Stimulated activated CD4-positive, alpha-beta T cell treated with anti-CD3 and anti-CD28 coated beads, Interleukin-4, amount 100 ng/mL, for 1 hour (primary cell): ENCODE results near the gene RPS23.
A peak's percentile ranks its signal among the peaks of the same experiment; 100 is the strongest.

Source experiments
- DNase-seq: peaks from one replicate; pipeline ENCODE4 v3.0.0-alpha.2; 2020

RPS23 gene

GRCh38 chr5:82277987-82278710, at the start of gene RPS23:
TSS of gene RPS23 (minus strand) at chr5:82278354. CDS start at chr5:82278323, 31 bp downstream.
- DNase-seq = peak; percentile 88

GRCh38 chr5:82327941-82328340, 49.8 kb upstream of the RPS23 start:
- DNase-seq = no peak

- DNase-seq = no peak
Measured at GRCh38 chr5:82325996-82326395, 47.8 kb upstream of the RPS23 start.

- DNase-seq = no peak
Measured at GRCh38 chr5:82325155-82325554, 47.0 kb upstream of the RPS23 start.

- DNase-seq = no peak
Measured at GRCh38 chr5:82320966-82321365, 42.8 kb upstream of the RPS23 start.

- no peak for DNase-seq
Measured at GRCh38 chr5:82319651-82320376, 41.7 kb upstream of the RPS23 start.

- DNase-seq = no peak
Measured at GRCh38 chr5:82319192-82319591, 41.0 kb upstream of the RPS23 start.

GRCh38 chr5:82314964-82315758, 37.0 kb upstream of the RPS23 start:
- no peak for DNase-seq

GRCh38 chr5:82313016-82313415, 34.9 kb upstream of the RPS23 start:
- DNase-seq = no peak

- peak; percentile 15 for DNase-seq
Measured at GRCh38 chr5:82312373-82312856, 34.3 kb upstream of the RPS23 start.

- no peak for DNase-seq
Measured at GRCh38 chr5:82309091-82309531, 31.0 kb upstream of the RPS23 start.

GRCh38 chr5:82308416-82308815, 30.3 kb upstream of the RPS23 start:
- DNase-seq = no peak

GRCh38 chr5:82307451-82307850, 29.3 kb upstream of the RPS23 start:
- no peak for DNase-seq

GRCh38 chr5:82306151-82306550, 28.0 kb upstream of the RPS23 start:
- no peak for DNase-seq

GRCh38 chr5:82301190-82301589, 23.0 kb upstream of the RPS23 start:
- DNase-seq = no peak

- no peak for DNase-seq
Measured at GRCh38 chr5:82298668-82299067, 20.5 kb upstream of the RPS23 start.

GRCh38 chr5:82297711-82298110, 19.6 kb upstream of the RPS23 start:
- no peak for DNase-seq

GRCh38 chr5:82296929-82297328, 18.8 kb upstream of the RPS23 start:
- no peak for DNase-seq

- no peak for DNase-seq
Measured at GRCh38 chr5:82295959-82296531, 17.9 kb upstream of the RPS23 start.

GRCh38 chr5:82295144-82295543, 17.0 kb upstream of the RPS23 start:
- DNase-seq = no peak

- DNase-seq = no peak
Measured at GRCh38 chr5:82291420-82291819, 13.3 kb upstream of the RPS23 start.

GRCh38 chr5:82290908-82291307, 12.8 kb upstream of the RPS23 start:
- DNase-seq = no peak

GRCh38 chr5:82290005-82290404, 11.9 kb upstream of the RPS23 start:
- no peak for DNase-seq
